Measurements from ENCODE around the gene FOXP4.
A peak's percentile ranks its signal among the peaks of the same experiment; 100 is the strongest.

Gene FOXP4

DNA sequence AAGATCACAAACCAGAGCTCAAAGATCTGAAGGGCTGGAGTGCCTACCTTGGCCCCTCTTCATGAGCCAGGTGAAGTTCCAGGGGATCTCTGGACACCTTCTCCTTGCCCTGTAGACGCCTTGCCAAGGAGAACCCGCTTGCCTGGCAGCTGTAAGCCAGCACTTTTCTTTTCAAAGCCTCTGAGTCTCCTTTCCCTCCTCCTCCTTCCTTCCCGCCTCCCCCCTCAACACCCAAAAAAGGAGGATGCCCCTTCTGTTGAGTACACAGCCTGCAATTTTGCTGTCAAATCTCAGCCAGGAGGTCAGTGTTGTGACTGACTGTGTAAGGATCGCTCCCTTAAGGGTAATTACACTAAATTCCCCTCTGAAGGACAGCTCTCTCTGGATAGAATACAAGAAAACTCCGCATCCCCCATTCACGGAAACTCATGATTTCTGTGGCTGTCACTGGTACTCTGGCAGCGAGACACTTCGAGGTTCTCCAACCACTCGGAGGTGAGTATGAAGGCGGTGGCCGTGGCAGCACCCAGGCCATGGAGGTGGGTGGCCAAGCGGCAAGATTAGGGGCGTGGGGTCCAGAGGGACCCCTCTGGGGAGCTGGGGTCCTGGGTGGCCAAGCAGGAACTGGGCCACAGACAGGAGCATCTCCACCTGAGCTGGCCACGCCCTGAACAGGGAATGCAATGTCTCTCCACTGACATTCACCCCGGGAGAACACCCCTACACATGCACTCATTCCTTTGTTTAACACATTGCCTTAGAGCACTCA, 23.2 kb upstream of the FOXP4 start:
- DNase-seq (ENCODE audit: low read depth in 2 of 2), result no peak

DNA sequence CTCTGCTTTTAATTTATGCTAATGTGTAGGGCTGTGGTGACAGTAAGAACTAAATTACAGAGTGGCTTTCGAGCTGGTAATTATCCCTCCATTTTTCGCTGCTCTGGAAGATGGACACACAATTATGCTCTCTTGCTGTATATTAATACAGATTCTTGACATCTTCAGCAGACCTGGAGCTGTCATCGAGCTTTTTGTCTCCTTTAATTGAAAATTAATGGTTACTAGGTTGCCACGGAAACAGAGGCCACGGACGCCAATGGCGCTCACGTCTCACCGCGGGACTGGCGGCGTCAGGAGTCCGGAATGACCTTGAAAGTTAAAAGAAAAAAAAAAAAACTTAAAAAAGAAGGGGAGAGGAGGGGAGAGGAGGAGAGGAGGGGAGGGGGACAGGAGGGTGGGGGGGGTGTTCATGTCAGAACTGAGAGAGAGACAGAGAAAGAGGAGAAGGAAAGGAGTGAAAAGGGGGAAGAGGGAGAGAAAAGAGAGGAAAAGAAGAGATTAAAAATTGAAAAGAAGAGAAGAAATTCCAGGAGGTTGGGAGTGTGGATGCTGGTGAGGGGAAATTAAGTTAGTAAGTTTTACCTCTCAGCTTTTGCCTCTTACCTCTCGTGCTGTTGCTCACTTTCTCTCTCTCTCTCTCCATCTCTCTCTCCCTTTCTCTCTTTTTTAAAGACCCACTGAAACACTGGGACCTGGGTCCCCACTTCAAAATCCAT, 22.1 kb upstream of the FOXP4 start:
- DNase-seq (ENCODE audit: low read depth in 2 of 2), result no peak

- DNase-seq (ENCODE audit: low read depth in 2 of 2), result no peak
These were observed 21.6 kb upstream of the FOXP4 start for GRCh38 chr6:41524634-41525011.

GRCh38 chr6:41527721-41528408, 18.3 kb upstream of the FOXP4 start:
- DNase-seq (ENCODE audit: low read depth in 2 of 2), result no peak

DNA sequence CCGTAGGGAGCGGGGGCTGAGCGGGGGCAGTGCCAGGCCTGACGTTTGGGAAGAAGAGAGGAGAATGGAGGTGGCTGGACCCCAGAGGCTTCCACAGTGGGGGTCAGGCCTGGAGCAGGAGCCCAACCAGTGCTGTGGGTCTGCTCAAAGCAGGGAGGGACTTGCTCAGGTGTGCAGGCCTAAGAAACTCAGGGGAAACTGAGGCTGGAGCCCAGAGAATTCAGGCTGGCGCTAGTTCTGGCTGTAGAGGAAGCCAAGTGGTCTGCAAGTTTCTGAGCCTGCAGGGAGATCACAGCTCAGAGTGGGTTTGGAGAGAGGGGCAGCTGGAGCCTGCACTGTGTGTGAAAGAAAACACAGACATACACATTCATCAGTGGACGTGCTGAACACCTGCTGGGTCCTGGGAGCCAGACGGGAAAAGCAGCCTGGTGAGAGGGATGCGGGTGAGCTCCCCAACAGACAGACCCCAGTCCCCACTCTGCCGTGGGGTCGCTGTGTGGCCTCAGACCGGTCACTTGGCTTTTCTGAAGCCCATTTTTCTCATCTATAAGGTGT, 17.7 kb upstream of the FOXP4 start:
- no peak for DNase-seq (ENCODE audit: low read depth in 2 of 2)

- no peak for DNase-seq (ENCODE audit: low read depth in 2 of 2)
These were observed 17.1 kb upstream of the FOXP4 start for GRCh38 chr6:41529049-41529448.

DNA sequence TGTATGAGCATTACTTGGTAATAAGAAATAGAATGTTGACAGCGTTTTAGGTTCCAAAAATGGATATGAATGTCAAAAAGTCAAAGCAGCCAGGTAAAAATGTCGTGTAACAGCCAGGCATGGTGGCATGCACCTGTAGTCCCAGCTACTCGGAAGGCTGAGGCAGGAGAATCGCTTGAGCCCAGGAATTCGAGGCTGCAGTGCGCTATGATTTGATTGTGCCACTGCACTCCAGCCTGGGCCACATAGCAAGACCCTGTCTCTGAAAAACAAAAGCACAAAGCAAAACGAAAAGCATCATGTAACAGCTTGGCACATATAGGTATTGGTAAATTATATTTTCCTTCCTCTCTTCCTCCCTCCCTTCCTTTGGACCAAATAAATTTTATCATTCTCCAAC, 16.2 kb upstream of the FOXP4 start:
- DNase-seq (ENCODE audit: low read depth in 2 of 2), result no peak

- no peak for DNase-seq (ENCODE audit: low read depth in 2 of 2)
These were observed 15.7 kb upstream of the FOXP4 start for GRCh38 chr6:41530476-41530875.

GRCh38 chr6:41531016-41531415, 15.2 kb upstream of the FOXP4 start:
- no peak for DNase-seq (ENCODE audit: low read depth in 2 of 2)

- DNase-seq (ENCODE audit: low read depth in 2 of 2), result peak; percentile 47 to 68
These were observed 14.3 kb upstream of the FOXP4 start for GRCh38 chr6:41531591-41532582.

GRCh38 chr6:41535766-41536165, 10.4 kb upstream of the FOXP4 start:
- no peak for DNase-seq (ENCODE audit: low read depth in 2 of 2)

DNA sequence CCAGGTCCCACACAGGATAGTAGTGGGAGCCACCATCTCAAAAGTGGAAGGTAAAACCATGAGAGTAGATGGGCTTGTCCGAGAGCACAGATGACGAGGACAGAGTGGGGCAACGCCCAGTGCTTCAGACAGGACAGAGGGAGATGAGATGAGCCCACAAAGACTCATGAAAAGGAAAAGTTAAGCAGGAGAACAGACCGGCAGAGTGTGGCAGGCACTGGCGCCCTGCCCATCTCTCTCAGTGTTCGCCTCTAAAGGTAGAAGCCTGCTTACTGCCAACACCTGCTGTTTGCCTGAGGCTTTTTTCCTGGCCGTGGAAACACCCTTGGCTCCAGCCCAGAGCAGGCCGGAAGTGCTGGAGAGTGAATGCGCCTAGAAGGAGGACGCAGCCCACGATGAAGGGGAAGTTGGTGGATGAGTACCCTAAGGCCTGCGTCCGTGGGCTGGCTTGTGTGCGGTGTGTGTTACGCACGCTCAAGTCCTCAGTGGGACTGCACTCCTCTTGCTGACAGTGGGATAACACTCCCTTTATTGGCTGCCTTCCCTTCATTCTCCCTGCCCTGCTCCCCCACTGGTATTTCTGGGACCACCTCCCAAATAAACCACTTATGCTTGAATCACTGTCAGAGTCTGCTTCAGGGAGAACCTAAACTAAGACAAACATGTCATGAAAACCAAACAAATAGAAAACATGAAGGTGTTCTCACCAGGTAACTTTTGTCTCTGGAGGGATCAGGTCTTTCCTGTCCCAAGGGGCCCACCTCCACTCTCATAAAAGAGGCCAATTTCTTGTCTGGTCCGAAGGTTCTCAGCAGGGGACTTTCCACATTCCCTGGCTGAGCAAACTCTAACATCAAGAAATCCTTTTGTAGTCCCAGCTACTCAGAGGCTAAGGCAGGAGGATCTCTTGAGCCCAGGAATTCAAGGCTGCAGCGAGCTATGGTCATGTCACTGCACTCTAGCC, 9.1 kb upstream of the FOXP4 start:
- DNase-seq (ENCODE audit: low read depth in 2 of 2), result no peak

DNA sequence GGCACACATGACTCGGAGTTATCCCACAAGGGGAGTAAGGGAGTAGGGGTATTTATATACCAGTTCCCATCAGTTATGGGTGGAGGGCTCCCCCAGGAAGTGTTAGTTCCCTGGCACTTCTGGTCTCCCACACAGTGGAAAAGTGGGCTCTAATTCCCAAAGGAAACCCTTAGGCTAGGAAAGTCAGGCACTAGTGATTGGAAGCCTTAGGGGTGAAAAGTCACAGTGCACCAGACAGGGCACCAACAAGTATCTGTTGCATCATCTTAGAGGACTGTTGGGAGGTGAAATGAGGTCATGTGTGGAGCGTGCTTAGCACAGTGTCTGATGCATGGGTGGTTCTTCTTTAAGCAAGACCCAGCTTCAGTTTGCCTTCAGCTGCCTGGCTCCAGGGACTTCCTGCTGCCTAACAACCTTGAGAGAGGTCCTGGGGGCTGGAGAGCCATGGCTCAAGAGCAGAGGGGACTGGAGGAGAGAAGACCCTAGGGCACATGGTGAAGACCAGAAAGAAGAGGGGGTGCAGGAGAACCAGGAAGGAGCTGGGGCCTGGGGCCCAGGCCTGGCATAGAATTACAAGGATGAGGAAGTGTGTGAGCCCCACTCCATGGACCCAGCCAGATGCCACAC, 7.5 kb upstream of the FOXP4 start:
- DNase-seq (ENCODE audit: low read depth in 2 of 2), result no peak

GRCh38 chr6:41539204-41539603, 7.0 kb upstream of the FOXP4 start:
- DNase-seq (ENCODE audit: low read depth in 2 of 2), result no peak

- DNase-seq (ENCODE audit: low read depth in 2 of 2), result no peak
These were observed 4.8 kb upstream of the FOXP4 start for GRCh38 chr6:41541364-41541763.

DNA sequence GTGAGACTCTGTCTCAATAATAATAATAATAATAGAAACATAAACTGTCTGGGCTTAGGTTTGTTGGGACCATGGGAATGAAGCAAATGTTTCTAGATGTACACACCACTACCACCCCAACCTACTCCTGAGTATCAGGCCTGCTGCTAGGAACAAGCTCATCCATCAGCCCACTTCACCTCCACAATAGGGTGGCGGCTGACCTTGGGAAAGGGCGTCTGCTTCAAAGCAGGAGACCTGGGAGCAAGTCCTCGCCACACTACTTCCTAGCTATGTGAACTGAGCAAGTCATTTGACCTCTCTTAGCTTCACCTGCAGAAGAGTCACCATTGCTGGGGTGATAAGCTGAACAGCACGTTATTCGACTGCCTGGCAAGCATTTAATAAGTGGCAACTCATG, 3.1 kb upstream of the FOXP4 start:
- DNase-seq (ENCODE audit: low read depth in 2 of 2), result no peak

- DNase-seq (ENCODE audit: low read depth in 2 of 2), result no peak
These were observed 906 bp upstream of the FOXP4 start for GRCh38 chr6:41545247-41545702.

DNA sequence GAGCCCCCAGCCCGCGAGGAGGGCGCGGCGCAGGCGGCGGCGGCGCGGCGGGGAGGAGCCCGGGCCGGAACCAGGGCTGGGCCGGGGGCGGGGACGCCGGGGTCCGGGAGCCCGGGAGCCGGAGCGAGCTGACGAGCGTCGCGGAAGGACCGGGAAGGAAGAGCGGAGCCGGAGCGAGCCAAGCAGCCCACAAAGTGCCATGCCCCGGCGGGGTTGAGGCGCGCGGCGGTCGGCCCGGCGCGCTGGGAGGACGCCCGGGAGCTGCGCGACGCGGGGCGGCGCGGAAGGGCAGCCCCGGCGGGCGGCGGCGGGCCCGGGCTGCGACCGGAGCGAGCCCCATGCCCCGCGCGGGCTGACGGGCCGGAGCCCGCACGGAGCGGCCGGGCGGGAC, 289 bp downstream of the FOXP4 start:
- no peak for DNase-seq (ENCODE audit: low read depth in 2 of 2)

All from activated CD8-positive, alpha-beta memory T cell treated with anti-CD3 and anti-CD28 coated beads for 4 hours (primary cell).